ENCODE data around the gene ARL16. TPM values are rescaled to one million over a fixed set of nuclear protein-coding genes. Genes with fewer than 3 reads are reported as not detected.

Gene ARL16
- total RNA-seq, 6 experiments from 2014 or later: 5.3 to 16.8 (median 11.1) TPM

DNA sequence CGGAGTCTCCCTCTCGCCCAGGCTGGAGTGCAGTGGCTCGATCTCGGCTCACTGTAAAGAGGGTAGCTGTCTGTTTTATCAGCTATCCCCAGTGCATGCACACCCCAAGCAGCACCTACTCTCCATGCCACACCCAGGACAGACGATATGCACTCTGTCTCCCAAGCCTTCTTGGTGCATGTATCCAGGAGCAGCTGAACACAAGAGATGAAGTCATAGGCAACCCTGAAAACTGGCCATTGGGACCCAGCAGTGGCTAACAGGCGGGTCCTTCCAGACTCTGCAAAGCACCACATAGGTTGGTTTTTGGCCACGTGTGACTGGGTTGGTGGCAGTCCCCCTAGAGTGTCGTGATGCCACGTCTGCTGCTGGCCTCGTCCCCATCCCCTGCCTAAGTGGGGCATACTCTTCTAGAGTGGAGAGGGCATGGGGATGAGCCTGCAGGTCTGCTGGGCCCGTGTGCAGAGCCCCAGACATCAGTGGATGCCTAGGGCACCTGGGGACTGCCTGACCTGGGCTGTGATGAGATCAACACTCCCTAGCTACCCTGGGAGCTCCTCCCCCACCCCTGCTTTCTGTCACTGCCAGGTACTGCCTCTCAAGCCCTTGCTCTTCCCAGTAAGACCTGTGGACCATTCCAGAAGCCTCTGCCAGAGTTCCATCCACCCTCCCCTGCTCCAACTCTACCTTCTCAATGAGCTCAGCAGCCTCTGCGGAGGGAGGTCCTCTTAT, 36.6 kb downstream of the ARL16 start:
- no peak for DNase-seq
- H3K27me3 ChIP-seq: peaks cover 0 to 11% of the 10 kb centered on the region in 2 donors
- no peaks in the 10 kb centered on the region for H3K36me3 ChIP-seq
- H3K4me1 ChIP-seq: no peaks in the 10 kb centered on the region
- intact Hi-C loops (cut with DNase I): no loop called here
- TF ChIP-seq, protein P1, sequence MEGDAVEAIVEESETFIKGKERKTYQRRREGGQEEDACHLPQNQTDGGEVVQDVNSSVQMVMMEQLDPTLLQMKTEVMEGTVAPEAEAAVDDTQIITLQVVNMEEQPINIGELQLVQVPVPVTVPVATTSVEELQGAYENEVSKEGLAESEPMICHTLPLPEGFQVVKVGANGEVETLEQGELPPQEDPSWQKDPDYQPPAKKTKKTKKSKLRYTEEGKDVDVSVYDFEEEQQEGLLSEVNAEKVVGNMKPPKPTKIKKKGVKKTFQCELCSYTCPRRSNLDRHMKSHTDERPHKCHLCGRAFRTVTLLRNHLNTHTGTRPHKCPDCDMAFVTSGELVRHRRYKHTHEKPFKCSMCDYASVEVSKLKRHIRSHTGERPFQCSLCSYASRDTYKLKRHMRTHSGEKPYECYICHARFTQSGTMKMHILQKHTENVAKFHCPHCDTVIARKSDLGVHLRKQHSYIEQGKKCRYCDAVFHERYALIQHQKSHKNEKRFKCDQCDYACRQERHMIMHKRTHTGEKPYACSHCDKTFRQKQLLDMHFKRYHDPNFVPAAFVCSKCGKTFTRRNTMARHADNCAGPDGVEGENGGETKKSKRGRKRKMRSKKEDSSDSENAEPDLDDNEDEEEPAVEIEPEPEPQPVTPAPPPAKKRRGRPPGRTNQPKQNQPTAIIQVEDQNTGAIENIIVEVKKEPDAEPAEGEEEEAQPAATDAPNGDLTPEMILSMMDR (IDR thresholded peaks at IDR 0.05): no peak
- no peak for TF ChIP-seq POLR2A (IDR thresholded peaks at IDR 0.05)
- no peak overlapping the region for H3K4me3 ChIP-seq
- peak in 2 of 4 donors; percentile 12 to 29 for ATAC-seq
- H3K27ac ChIP-seq: no peak overlapping the region
- WGBS (ENCODE audit: insufficient coverage, low coverage, low lambda C conversion rate, missing lambda C conversion rate): 66% methylated on average over 7 of the region's 12 CpGs
- H3K9me3 ChIP-seq: no peaks in the 10 kb centered on the region

DNA sequence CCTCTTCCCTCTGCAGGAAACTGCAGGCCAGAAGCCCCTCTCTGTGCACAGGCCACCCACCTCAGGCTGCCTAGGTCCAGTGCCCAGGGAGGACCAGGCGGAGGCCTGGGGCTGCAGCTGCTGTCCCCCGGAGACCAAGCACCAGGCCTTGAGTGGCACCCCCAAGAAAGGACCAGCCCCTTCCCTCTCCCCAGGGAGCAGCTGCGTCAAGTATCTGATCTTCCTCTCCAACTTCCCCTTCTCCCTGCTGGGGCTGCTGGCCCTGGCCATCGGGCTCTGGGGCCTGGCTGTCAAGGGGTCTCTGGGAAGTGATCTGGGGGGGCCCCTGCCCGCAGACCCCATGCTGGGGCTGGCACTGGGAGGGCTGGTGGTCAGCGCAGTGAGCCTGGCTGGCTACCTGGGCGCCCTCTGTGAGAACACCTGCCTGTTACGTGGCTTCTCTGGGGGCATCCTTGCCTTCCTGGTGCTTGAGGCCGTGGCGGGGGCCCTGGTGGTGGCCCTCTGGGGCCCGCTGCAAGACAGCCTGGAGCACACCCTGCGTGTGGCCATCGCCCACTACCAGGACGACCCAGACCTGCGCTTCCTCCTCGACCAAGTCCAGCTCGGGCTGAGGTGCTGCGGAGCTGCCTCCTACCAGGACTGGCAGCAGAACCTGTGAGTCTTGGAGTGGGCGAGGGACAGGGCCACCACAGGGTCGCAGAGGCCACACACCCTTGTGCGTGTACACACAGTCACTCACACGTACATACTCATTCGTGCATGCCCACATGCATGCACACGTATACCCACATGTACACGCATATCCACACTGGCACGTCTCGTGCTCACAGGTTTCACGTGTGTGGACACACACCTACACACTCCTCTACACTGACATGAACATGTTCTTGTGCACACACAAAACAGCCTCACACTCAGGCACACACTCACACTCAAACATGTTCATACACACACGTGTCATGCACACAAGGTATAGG, 38.3 kb downstream of the ARL16 start:
- Histone ChIP-seq H3K9me3 (no peaks in the 10 kb centered on the region), H3K27ac (no peak overlapping the region), H3K4me3 (no peak overlapping the region), H3K4me1 (no peaks in the 10 kb centered on the region), H3K27me3 (peaks cover 0 to 11% of the 10 kb centered on the region in 2 donors), H3K36me3 (no peaks in the 10 kb centered on the region)
- no peak for DNase-seq
- WGBS (ENCODE audit: insufficient coverage, low coverage, low lambda C conversion rate, missing lambda C conversion rate): 84% methylated on average over 5 of the region's 29 CpGs
- intact Hi-C loops (cut with DNase I): no loop called here
- ATAC-seq: peak in 1 of 4 donors; percentile 28
- TF ChIP-seq POLR2A (IDR thresholded peaks at IDR 0.05): no peak
- TF ChIP-seq, protein P1 (IDR thresholded peaks at IDR 0.05): no peak

DNA sequence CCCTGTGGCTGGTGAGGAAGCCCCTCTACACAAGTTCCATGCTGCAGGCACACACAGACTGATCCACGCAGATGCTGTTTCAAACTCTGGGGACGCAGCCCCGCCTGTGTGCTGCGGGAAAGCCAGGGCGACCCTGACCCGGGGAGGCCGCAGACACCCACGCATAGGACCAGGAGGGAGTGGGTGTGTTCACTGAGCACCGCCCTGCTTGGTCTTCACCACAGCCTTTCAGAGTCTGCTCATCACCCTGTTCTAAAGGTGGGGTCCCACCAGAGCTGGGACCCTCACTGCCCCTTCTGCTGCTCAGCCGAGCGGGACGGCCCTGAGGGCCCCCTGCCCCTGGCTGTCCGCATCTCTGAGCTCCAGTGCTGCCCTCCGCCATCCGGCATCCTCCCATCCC, 39.1 kb downstream of the ARL16 start:
- ATAC-seq: peak in 1 of 4 donors; percentile 6
- peaks cover 0 to 11% of the 10 kb centered on the region in 2 donors for H3K27me3 ChIP-seq
- no peak overlapping the region for H3K27ac ChIP-seq
- TF ChIP-seq, protein P1 (IDR thresholded peaks at IDR 0.05): no peak
- TF ChIP-seq POLR2A (IDR thresholded peaks at IDR 0.05): no peak
- no peaks in the 10 kb centered on the region for H3K4me1 ChIP-seq
- intact Hi-C loops (cut with DNase I): no loop called here
- H3K4me3 ChIP-seq: no peak overlapping the region
- no peak for DNase-seq
- H3K36me3 ChIP-seq: no peaks in the 10 kb centered on the region
- H3K9me3 ChIP-seq: no peaks in the 10 kb centered on the region
- 90% methylated on average over 2 of the region's 15 CpGs for WGBS (ENCODE audit: insufficient coverage, low coverage, low lambda C conversion rate, missing lambda C conversion rate)

DNA sequence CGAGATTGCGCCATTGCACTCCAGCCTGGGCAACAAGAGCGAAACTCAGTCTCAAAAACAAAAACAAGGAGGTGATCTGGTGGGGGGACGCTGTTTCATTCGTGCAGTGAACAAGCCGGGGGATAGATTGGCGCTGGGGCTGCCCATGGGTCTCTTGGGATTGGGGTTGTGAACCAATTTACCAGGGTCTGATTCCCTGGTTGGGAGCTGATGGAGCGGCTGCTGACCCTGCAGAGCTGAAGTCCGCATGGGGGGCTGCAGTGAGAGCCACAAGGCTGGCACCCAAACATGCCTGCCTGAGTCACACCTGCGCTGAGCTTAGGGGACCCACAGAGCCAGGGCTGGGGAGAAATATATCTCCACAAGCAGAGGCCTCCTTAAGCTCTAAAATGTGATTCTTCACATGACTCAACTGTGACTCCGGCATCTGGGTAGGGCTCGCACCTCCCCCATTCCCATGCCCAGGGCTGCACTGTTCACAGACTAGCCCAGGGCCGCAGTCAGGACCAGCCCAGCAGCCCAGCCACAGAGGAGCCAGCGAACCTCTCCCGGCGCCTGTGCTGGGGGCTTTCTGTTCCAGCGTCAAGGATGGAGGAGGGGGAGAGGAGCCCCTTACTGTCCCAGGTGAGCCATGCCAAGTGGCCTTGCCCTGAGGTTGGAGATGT, 41.6 kb downstream of the ARL16 start:
- intact Hi-C loops (cut with DNase I): no loop called here
- TF ChIP-seq POLR2A (IDR thresholded peaks at IDR 0.05): no peak
- TF ChIP-seq, protein P1 (IDR thresholded peaks at IDR 0.05): no peak
- no peak overlapping the region for H3K27ac ChIP-seq
- H3K4me3 ChIP-seq: no peak overlapping the region
- no peaks in the 10 kb centered on the region for H3K9me3 ChIP-seq
- DNase-seq (no peak), ATAC-seq (no peak)
- H3K36me3 ChIP-seq: no peaks in the 10 kb centered on the region
- 86% methylated on average over 1 of the region's 17 CpGs for WGBS (ENCODE audit: insufficient coverage, low coverage, low lambda C conversion rate, missing lambda C conversion rate)
- peaks cover 0 to 5% (median 0%) of the 10 kb centered on the region in 4 donors for H3K4me1 ChIP-seq
- no peaks in the 10 kb centered on the region for H3K27me3 ChIP-seq

Measured in right lobe of liver (tissue), 6 donors.